Heart right ventricle (tissue), 16 donors: Measurements from ENCODE around the gene MTUS2. TPM values are rescaled to one million over a fixed set of nuclear protein-coding genes. Genes with fewer than 3 reads are reported as not detected.

Source experiments
- ATAC-seq, 8 donors: fragments of 200-7000 bp; cut with Tn5 transposase; one replicate each; pipeline ENCODE4 v1.9.1; 2020; ENCODE audit warnings: mild to moderate bottlenecking in 8 of 8, moderate library complexity in 8 of 8, moderate number of reproducible peaks in 1 of 8
- DNase-seq, 2 donors: peaks; one replicate each; pipeline ENCODE4 v3.0.0-alpha.2; 2020
- H3K27ac ChIP-seq, 10 donors: fragments of 200-600 bp; sonication (generic) in 2 of 10; one replicate each; pipeline versions ENCODE4 v1.5.0 to v1.8.0; 2020 to 2022; ENCODE audit warnings: mild to moderate bottlenecking in 3 of 10
- H3K27me3 ChIP-seq, 7 donors: fragments of 200-600 bp; one replicate each; pipeline ENCODE4 v1.8.0; 2021 to 2022; ENCODE audit warnings: mild to moderate bottlenecking in 2 of 7
- H3K36me3 ChIP-seq, 9 donors: fragments of 200-600 bp; sonication (generic) in 1 of 9; one replicate each; pipeline versions ENCODE4 v1.5.0 to v1.8.0; 2020 to 2022; ENCODE audit warnings: mild to moderate bottlenecking in 2 of 9
- H3K4me1 ChIP-seq, 9 donors: fragments of 200-600 bp; sonication (generic) in 1 of 9; one replicate each; pipeline versions ENCODE4 v1.5.0 to v1.8.0; 2020 to 2022; ENCODE audit warnings: mild to moderate bottlenecking in 4 of 9
- H3K4me3 ChIP-seq, 10 donors: fragments of 200-600 bp; sonication (generic) in 2 of 10; one replicate each; pipeline versions ENCODE4 v1.5.0 to v1.8.0; 2020 to 2022; ENCODE audit warnings: mild to moderate bottlenecking in 7 of 10, moderate library complexity in 2 of 10
- H3K9me3 ChIP-seq, 11 donors: fragments of 200-600 bp in 10 of 11; sonication (generic) in 2 of 11; one replicate each; pipeline versions ENCODE4 v1.5.0 to v1.8.0; 2013 to 2022; ENCODE audit warnings: mild to moderate bottlenecking in 2 of 11, control low read depth in 1 of 11, moderate library complexity in 1 of 11
- WGBS, 2 donors: extraction: QIAGEN DNeasy Blood & Tissue Kit; methylation state at CpG; one replicate each; pipeline ENCODE4 v1.1.7; 2013; ENCODE audit warnings: inconsistent platforms in 1 of 2; 5-methylcytosine and 5-hydroxymethylcytosine counted together
- intact Hi-C, 10 donors: fragments of 100-400 bp; cut with DNase I; formaldehyde crosslinking; loops; one replicate each; pipeline versions ENCODE4 v1.11.1 to v1.14.2; 2022
- polyA plus RNA-seq, 2 donors: library from polyadenylated mRNA; stranded (reverse); fragments of 200-250 nt; gene quantifications; one replicate each; pipeline ENCODE4 v1.2.3, GENCODE V29; 2013
- total RNA-seq, 10 donors: library from RNA; stranded (reverse); fragmentation: NEBNext Ultra II Directional in 3 of 10; extraction: Animal tissue kit (Norgen Biotek cat#: 25700) in 3 of 10; gene quantifications; one replicate each; pipeline versions ENCODE4 v1.2.1 to v1.2.4, GENCODE V29; 2021 to 2023
- TF ChIP-seq, protein P1 (sequence below), 9 donors: fragments of 200-600 bp; sonication (generic) in 2 of 9; IDR thresholded peaks; one replicate each; pipeline versions ENCODE4 v1.5.0 to v1.8.0; 2021 to 2022; ENCODE audit warnings: antibody characterized with exemption in 9 of 9, mild to moderate bottlenecking in 5 of 9, moderate library complexity in 1 of 9
- donor health status: Arrhythmogenic right ventricular cardiomyopathy.
- donor health status: ischemic (EF 13 %, LVEDD 7.1; RV severe dilation, severe dysfunction).
- donor health status: healthy with polysubstance abuse.
- donor health status: DM: no; HTN: yes; CAD: no.
- donor health status: DM: no; HTN: no; CAD: no.
- donor health status: ischemic (EF 25% LVEDD 6.9; RV normal size, moderate dysfunction).
- donor health status: ischemic (EF 25% LVEDD 5.7; RV mildly dilated, moderate dysfunction).
- donor health status: healthy.
- donor health status: DM: yes; HTN: yes; CAD: no.
- donor health status: Ischemic cardiomyopathy.
- donor health status: ischemic (EF 35%, LVEDD 5.7; RV mildly dilated, moderate dysfunction).
- donor health status: nonischemic (EF 11% LVEDD 7.7; RV severe dilation, severe dysfunction).
- donor health status: DM: yes; HTN: yes; CAD: no.
- donor health status: PGD.
- donor health status: ischemic (EF 29% LVEDD 5.4; RV normal size, mild dysfunction).
- donor health status: nonischemic (EF 23%, LVEDD 6.1; RV moderate dilation, normal function).

The MTUS2 gene
- total and polyA plus RNA-seq, 12 donors = 18.7 to 159 (median 65.6) TPM

DNA sequence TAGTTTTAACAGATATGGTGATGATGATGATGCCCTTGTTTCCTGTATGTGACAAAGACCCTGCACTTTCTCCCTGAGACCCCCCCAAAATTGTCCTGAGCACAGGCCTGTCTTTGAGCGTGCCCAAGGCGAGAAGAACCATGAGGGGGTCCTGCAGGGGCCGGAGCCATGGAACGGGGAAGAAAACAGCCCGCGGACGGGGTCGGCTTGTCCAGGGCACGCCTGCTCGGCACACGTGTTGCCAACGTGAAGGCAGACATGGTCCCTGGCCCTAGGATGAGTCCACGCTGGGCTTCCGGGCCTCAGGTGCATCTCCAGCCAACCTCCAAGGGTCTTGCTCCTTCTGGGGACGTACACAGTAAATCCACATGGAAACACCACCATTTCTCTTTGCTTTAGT is 684.6 kb downstream of the MTUS2 start:
- H3K4me3 ChIP-seq = no peak overlapping the region
- H3K9me3 ChIP-seq = no peaks in the 10 kb centered on the region
- H3K27me3 ChIP-seq = peaks cover 0 to 28% (median 14%) of the 10 kb centered on the region in 7 donors
- TF ChIP-seq, protein P1, sequence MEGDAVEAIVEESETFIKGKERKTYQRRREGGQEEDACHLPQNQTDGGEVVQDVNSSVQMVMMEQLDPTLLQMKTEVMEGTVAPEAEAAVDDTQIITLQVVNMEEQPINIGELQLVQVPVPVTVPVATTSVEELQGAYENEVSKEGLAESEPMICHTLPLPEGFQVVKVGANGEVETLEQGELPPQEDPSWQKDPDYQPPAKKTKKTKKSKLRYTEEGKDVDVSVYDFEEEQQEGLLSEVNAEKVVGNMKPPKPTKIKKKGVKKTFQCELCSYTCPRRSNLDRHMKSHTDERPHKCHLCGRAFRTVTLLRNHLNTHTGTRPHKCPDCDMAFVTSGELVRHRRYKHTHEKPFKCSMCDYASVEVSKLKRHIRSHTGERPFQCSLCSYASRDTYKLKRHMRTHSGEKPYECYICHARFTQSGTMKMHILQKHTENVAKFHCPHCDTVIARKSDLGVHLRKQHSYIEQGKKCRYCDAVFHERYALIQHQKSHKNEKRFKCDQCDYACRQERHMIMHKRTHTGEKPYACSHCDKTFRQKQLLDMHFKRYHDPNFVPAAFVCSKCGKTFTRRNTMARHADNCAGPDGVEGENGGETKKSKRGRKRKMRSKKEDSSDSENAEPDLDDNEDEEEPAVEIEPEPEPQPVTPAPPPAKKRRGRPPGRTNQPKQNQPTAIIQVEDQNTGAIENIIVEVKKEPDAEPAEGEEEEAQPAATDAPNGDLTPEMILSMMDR (IDR thresholded peaks at IDR 0.05) = no peak
- peaks cover 5 to 26% (median 18%) of the 10 kb centered on the region in 9 donors for H3K4me1 ChIP-seq
- ATAC-seq (no peak), DNase-seq (no peak)
- no peak overlapping the region for H3K27ac ChIP-seq
- peaks cover 0 to 24% (median 0%) of the 10 kb centered on the region in 9 donors for H3K36me3 ChIP-seq
- intact Hi-C loops = loop anchor here in 9 of 10 donors (5.0 to 10.0 kb wide), 7 partner anchors 73 to 608 kb away; partner anchors contain the start of genes SLC7A1 (in 2 of the 9) and UBL3 (in 1 of the 9)
- 95 to 97% methylated on average over 15 of the region's 15 CpGs for WGBS, 2 donors

DNA sequence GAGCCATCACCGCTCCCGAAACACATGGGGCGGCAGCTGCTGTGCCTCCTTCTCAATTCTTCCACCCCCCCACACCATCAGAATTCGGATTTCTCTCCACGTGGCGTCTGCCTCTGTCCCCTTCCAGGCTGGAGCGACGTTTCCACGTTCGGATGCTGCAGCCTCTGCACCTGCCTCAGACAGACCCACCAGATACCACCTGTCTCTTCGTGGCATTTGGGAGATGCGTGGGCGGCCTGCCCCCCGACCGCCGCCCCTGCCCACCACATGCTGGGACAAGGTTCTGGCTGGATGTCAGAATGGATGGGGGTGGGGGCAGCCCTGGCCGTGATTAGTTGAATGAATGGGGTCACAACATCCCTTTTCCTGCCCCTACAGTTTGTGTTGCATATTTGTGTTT is 685.4 kb downstream of the MTUS2 start:
- Histone ChIP-seq H3K9me3 (no peaks in the 10 kb centered on the region), H3K4me3 (no peak overlapping the region), H3K36me3 (peaks cover 0 to 22% (median 0%) of the 10 kb centered on the region in 9 donors), H3K27me3 (peaks cover 0 to 28% (median 14%) of the 10 kb centered on the region in 7 donors), H3K4me1 (peaks cover 5 to 26% (median 18%) of the 10 kb centered on the region in 9 donors), H3K27ac (no peak overlapping the region)
- intact Hi-C loops = loop anchor here in 9 of 10 donors (5.0 to 10.0 kb wide), 7 partner anchors 72 to 607 kb away; partner anchors contain the start of genes SLC7A1 (in 2 of the 9) and UBL3 (in 1 of the 9)
- ATAC-seq (no peak), DNase-seq (no peak)
- TF ChIP-seq, protein P1 (IDR thresholded peaks at IDR 0.05) = no peak
- WGBS, 2 donors = 83 to 86% methylated on average over 17 of the region's 17 CpGs

DNA sequence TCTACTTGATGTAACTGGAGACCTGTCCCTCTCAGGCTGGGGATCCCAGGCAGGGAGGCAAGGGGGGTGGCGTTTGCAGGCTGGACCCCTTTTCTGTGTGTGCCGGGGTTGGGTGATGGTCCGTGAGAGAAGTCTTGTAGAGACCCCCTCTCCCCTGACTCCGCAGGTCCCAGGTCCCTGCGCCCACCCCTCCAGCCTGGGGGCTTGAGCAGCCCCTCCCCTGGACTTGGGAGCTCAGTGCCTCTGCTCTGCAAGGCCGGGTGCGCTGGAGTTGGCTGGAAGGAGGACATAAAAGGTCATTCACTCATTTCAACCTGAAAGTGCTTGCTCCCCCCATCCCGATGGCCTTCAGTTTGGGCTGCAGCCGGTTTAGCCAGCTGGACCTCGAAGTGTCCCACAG is 685.8 kb downstream of the MTUS2 start:
- peaks cover 0 to 28% (median 14%) of the 10 kb centered on the region in 7 donors for H3K27me3 ChIP-seq
- 81 to 83% methylated on average over 10 of the region's 10 CpGs for WGBS, 2 donors
- TF ChIP-seq, protein P1 (IDR thresholded peaks at IDR 0.05) = no peak
- H3K36me3 ChIP-seq = peaks cover 0 to 22% (median 0%) of the 10 kb centered on the region in 9 donors
- H3K4me1 ChIP-seq = peaks cover 5 to 26% (median 18%) of the 10 kb centered on the region in 9 donors
- H3K9me3 ChIP-seq = no peaks in the 10 kb centered on the region
- H3K4me3 ChIP-seq = no peak overlapping the region
- intact Hi-C loops = loop anchor here in 9 of 10 donors (2.0 to 10.0 kb wide), 8 partner anchors 71 to 606 kb away; partner anchors contain the start of genes SLC7A1 (in 2 of the 9) and UBL3 (in 1 of the 9)
- ATAC-seq (no peak), DNase-seq (no peak)
- H3K27ac ChIP-seq = no peak overlapping the region

DNA sequence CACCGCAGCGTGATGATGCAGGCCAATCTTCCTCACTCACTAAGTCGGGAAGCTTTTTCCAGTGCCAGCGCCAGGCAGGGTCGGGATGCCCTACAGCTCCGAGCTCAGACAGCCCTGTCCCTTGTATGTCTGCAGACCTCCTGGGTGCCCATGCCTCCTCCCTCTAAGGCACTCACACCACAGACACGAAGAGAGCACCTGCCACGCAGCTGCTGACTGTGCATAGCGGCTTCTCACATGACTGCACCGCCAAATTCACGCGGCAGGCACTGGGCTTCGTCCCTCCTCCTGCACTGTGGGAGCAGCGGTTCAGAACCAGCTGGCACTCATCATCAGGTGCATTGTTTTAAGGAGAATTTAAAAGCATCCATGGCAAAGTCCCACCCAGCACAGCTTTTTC is 687.2 kb downstream of the MTUS2 start:
- Histone ChIP-seq H3K4me3 (no peak overlapping the region), H3K27me3 (peaks cover 0 to 28% (median 14%) of the 10 kb centered on the region in 7 donors), H3K27ac (no peak overlapping the region), H3K36me3 (peaks cover 0 to 12% (median 0%) of the 10 kb centered on the region in 9 donors), H3K9me3 (no peaks in the 10 kb centered on the region), H3K4me1 (peaks cover 5 to 26% (median 18%) of the 10 kb centered on the region in 9 donors)
- ATAC-seq (peak; percentile 12 to 50 (median 24)), DNase-seq (no peak)
- 55 to 56% methylated on average over 14 of the region's 14 CpGs for WGBS, 2 donors
- intact Hi-C loops = loop anchor here in 9 of 10 donors (2.0 to 10.0 kb wide), 8 partner anchors 70 to 605 kb away; partner anchors contain the start of genes SLC7A1 (in 2 of the 9) and UBL3 (in 1 of the 9)
- TF ChIP-seq, protein P1 (IDR thresholded peaks at IDR 0.05) = no peak
